ENCODE results near the gene NECAP2. TPM values are rescaled to one million over a fixed set of nuclear protein-coding genes. Genes with fewer than 3 reads are reported as not detected.

NECAP2 gene
- total RNA-seq, 1 experiment from 2014 or later, result 107 TPM

- in situ Hi-C loops (cut with HindIII; ENCODE audit: low sequenced_read_pairs), result no loop called here
- DNase-seq (ENCODE audit: low spot score), result no peak
These were observed 15.1 kb upstream of the NECAP2 start for GRCh38 chr1:16425125-16426025.

DNA sequence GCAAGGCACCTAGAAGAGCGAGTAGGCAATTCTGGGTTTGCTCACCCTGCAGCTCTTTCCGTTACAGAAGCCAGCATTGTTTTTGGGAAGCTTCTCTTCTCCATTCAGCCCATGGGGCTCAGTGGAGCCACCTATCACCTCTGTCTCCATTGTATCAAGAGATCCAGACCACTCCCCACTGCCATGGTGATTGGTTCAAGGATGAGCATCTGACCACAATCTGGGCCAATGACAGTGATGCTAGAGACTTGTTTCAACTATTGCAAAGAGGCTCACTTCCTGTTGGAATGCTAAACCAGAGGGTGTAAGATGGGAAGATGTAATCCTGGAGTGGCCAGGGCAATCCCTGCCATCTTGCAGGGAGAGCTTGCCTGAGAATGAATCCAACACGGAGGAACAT, 9.9 kb upstream of the NECAP2 start:
- in situ Hi-C loops (cut with HindIII; ENCODE audit: low sequenced_read_pairs), result no loop called here

DNA sequence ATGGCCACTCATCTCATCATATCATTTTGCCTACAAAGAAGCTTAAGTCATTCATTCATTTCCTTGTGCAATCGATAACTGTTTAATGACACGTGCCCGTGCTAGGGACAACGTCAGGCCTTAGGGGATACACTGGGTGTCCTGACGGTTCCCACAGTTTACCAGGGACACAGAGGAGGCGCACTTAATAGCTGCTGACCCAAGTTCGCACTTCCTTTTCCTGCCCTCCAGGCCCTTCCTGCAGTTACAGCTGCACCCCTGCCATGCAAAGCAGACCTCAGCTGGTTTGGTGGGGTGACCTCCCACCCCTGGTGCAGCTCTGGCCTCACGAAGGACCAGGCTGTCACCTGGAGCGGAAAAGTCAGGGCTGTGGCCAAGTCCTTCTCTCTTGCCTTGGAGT, 7.5 kb upstream of the NECAP2 start:
- in situ Hi-C loops (cut with HindIII; ENCODE audit: low sequenced_read_pairs), result no loop called here

More for the DNA sequence above, 9.9 kb upstream of the NECAP2 start:
- DNase-seq (ENCODE audit: low spot score), result peak; percentile 5

DNA sequence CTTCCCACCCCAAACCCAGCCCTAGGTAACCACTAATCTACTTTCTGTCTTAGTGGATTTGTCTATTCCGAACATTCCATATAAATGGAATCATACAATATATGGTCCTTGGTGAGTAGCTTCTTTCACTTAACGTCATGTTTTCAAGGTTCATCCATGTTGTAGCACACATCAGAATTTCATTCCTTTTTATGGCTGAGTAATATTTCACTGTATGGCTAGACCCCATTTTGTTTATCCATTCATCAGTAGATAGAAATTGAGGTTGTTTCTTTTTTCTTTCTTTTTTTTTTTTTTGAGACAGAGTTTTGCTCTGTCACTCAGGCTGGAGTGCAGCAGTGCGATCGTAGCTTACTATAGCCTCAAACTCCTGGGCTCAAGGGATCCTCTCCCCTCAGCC, 6.5 kb upstream of the NECAP2 start:
- DNase-seq (ENCODE audit: low spot score), result no peak
- in situ Hi-C loops (cut with HindIII; ENCODE audit: low sequenced_read_pairs), result no loop called here

More for the DNA sequence above, 7.5 kb upstream of the NECAP2 start:
- no peak for DNase-seq (ENCODE audit: low spot score)

- DNase-seq (ENCODE audit: low spot score), result no peak
- in situ Hi-C loops (cut with HindIII; ENCODE audit: low sequenced_read_pairs), result no loop called here
These were observed 6.0 kb upstream of the NECAP2 start for GRCh38 chr1:16434501-16434900.

GRCh38 chr1:16436946-16437474, 3.5 kb upstream of the NECAP2 start, which contains the start of gene SPATA21:
SPATA21 (minus strand) TSS chr1:16437424; CDS start chr1:16431371, 6,053 bp downstream.
- in situ Hi-C loops (cut with HindIII; ENCODE audit: low sequenced_read_pairs), result no loop called here
- no peak for DNase-seq (ENCODE audit: low spot score)

GRCh38 chr1:16438516-16438915, 2.0 kb upstream of the NECAP2 start:
- DNase-seq (ENCODE audit: low spot score), result no peak
- in situ Hi-C loops (cut with HindIII; ENCODE audit: low sequenced_read_pairs), result no loop called here

- in situ Hi-C loops (cut with HindIII; ENCODE audit: low sequenced_read_pairs), result no loop called here
- no peak for DNase-seq (ENCODE audit: low spot score)
These were observed 1.6 kb upstream of the NECAP2 start for GRCh38 chr1:16438924-16439323.

DNA sequence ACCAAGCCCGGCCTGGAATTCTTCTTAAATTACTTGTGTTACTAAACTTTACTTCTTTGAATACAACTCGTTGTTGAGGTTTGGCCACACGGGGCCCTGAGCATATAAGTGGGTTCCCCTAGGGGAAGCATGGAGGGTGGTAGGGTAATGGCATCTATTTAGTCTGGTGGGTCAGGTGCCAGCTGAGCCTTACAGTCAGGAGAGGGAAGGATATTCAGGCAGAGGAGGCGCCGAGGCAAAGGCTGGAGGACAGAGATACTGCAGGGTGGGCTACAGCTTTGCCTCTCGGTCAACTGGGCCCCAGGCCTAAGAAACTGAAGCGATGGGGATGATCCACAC, 424 bp upstream of the NECAP2 start:
- no peak for DNase-seq (ENCODE audit: low spot score)
- in situ Hi-C loops (cut with HindIII; ENCODE audit: low sequenced_read_pairs), result no loop called here

GRCh38 chr1:16441282-16441665, 750 bp downstream of the NECAP2 start:
- in situ Hi-C loops (cut with HindIII; ENCODE audit: low sequenced_read_pairs), result no loop called here
- no peak for DNase-seq (ENCODE audit: low spot score)

GRCh38 chr1:16442265-16442664, 1.7 kb downstream of the NECAP2 start:
- no peak for DNase-seq (ENCODE audit: low spot score)
- in situ Hi-C loops (cut with HindIII; ENCODE audit: low sequenced_read_pairs), result no loop called here

- DNase-seq (ENCODE audit: low spot score), result no peak
- in situ Hi-C loops (cut with HindIII; ENCODE audit: low sequenced_read_pairs), result no loop called here
These were observed 2.4 kb downstream of the NECAP2 start for GRCh38 chr1:16442941-16443340.

DNA sequence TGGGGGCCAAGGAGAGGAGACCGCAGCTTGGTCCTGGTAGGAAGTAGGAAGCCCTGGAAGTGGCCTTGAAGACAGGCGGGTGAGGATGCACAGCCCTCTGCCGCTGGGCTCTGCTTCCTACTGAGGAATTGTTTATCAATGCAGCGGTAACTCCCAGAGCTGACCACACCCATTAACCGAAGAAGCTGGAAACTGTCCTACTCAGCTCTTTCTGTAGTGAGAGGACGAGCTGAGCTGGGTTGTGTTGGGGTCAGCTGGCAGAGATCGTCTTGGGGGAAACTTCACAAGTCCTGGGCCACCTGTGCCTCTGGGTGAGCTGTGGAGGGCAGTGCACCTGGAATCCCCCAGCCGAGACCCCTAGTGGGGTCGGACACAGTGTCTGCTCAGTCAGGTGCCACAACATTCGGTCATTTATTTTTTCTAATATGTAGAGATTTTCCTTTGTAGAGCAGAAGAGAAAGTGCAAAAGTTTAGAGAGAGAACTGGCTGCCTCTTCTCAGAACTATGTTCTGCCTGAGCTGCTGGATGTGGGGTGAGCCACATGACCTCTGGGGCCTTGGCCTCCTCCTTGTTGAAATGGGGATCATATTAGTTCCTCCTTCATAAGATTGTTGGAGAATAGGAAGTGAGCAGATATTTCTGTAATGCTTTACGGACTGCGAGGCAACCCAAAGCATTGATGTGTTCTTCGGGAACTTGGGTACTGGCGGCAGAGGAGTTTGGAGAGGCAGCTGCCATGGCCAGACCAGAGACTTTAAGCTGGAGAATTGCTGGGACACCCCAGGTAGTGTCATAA, 3.6 kb downstream of the NECAP2 start:
- no peak for DNase-seq (ENCODE audit: low spot score)
- in situ Hi-C loops (cut with HindIII; ENCODE audit: low sequenced_read_pairs), result no loop called here

DNA sequence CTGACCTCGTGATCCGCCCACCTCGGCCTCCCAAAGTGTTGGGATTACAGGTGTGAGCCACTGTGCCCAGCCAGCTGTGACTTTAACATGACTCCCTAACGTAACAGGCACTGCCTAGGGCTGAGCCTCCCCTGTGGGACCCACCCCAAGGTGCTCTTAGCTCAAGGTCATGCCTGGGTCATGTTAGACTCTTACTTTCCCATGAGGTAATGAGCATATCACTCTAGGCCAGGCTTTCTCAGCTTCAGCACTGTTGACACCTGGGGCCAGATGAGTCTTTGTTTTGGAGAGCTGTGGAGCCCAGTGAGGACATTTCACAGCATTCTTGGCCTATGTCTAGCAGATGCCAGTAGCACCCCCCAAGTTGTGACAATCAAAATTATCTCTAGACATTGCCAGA, 4.5 kb downstream of the NECAP2 start:
- in situ Hi-C loops (cut with HindIII; ENCODE audit: low sequenced_read_pairs), result no loop called here

DNA sequence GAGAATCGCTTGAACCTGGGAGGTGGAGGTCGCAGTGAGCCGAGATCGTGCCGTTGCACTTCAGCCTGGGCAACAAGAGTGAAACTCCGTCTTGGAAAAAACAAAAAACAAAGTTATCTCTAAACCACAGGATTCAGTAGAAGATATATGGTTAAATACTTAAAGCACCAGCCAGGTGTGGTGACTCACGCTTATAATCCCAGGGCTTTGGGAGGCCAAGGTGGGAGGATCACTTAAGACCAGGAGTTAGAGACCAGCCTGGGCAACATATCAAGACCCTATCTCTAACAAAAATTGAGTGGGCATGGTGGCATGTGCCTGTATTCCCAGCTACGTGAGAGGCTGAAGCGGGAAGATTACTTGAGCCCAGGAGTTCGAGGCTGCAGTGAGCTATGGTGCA, 5.6 kb downstream of the NECAP2 start:
- in situ Hi-C loops (cut with HindIII; ENCODE audit: low sequenced_read_pairs), result no loop called here

More for the DNA sequence above, 4.5 kb downstream of the NECAP2 start:
- DNase-seq (ENCODE audit: low spot score), result no peak

GRCh38 chr1:16447641-16448040, 7.1 kb downstream of the NECAP2 start:
- DNase-seq (ENCODE audit: low spot score), result no peak
- in situ Hi-C loops (cut with HindIII; ENCODE audit: low sequenced_read_pairs), result no loop called here

More for the DNA sequence above, 5.6 kb downstream of the NECAP2 start:
- DNase-seq (ENCODE audit: low spot score), result no peak

DNA sequence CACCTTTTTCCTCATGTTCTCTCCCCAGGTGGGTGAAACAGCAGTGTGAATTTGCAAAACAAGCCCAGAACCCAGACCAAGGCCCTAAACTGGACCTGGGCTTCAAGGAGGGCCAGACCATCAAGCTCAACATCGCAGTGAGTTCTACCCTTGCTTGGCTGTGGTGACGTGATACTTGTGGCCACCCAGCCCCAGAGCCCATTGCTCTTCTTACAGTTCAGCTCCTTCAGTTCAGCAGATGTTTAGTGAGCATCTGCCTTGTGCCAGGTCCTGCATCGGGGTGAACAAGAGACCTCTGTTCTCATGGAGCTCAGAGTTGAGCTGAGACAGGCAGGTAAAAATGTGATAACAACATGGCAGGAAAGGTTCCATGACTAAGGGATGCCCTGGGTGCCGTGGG, 8.5 kb downstream of the NECAP2 start:
- DNase-seq (ENCODE audit: low spot score), result no peak
- in situ Hi-C loops (cut with HindIII; ENCODE audit: low sequenced_read_pairs), result no loop called here

DNA sequence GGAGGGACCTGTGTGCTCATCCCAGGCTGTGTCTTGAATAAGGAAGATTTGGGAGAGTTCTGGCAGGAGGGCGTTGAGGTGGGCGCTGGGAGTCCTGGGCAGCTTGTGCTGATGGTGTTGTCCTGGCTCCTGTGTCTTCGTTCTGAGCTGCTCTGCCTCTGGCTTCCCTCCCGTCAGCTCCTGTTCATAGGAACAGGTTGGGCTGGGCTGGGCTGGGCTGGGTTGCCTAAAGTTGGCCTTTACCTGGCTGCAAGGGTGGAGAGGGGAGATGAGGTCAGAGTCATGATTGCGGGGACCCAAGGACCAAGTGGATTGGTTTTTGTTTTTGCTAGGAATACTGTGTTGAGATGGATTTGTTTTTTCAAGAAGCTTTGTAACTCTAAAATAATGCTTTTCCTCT, 9.1 kb downstream of the NECAP2 start:
- in situ Hi-C loops (cut with HindIII; ENCODE audit: low sequenced_read_pairs), result no loop called here
- DNase-seq (ENCODE audit: low spot score), result no peak

GRCh38 chr1:16450863-16451481, 10.4 kb downstream of the NECAP2 start:
- in situ Hi-C loops (cut with HindIII; ENCODE audit: low sequenced_read_pairs), result no loop called here
- no peak for DNase-seq (ENCODE audit: low spot score)

Measured in G401 (cell line).